G401 (cell line): Measurements from ENCODE around the gene TMEM145. TPM values are rescaled to one million over a fixed set of nuclear protein-coding genes. Genes with fewer than 3 reads are reported as not detected.
"Not testable (repeated sequence)": the region's sequence is repeated elsewhere in the genome, so short reads cannot be mapped to it uniquely, and the experiment has no call there.

Experiments used
- DNase-seq: peaks from one replicate; pipeline ENCODE4 v3.0.0-alpha.2; 2015; ENCODE audit warnings: low spot score
- in situ Hi-C: cut with HindIII; loops from 2 replicates; pipeline ENCODE4 v1.10.0; 2016; ENCODE audit warnings: low sequenced_read_pairs, mixed read lengths
- total RNA-seq: library from RNA; depleted of rRNA; stranded (reverse); fragments of >200 nt; shearing (Covaris generic); gene quantifications from 2 replicates; pipeline ENCODE4 v1.2.3, GENCODE V29; 2014

TMEM145 gene
- total RNA-seq, 1 experiment from 2014 or later, result not detected

- no peak for DNase-seq
- in situ Hi-C loops, result no loop called here
Measured at GRCh38 chr19:42328106-42328505, 15.0 kb downstream of the TMEM145 start.

DNA sequence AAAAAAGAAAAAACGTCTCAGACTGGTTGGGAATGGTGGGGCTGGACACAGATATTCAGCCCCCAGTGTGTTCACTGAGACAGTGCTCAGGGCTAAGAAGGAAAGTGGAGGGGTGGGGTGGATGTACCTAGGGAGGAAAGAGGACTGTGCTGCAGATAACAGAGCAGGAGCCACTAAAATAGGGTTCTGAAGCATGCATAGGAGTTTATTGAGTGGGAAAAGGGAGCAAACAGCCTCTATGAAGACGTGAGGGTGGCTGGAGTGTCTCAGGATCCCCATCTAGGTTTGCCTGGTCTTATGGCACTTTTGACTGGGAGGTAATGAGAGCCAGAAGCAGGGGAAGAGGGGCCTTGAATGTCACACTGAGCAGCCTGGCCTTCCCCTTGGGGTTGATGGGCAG is 15.7 kb downstream of the TMEM145 start:
- no peak for DNase-seq
- in situ Hi-C loops, result no loop called here

DNA sequence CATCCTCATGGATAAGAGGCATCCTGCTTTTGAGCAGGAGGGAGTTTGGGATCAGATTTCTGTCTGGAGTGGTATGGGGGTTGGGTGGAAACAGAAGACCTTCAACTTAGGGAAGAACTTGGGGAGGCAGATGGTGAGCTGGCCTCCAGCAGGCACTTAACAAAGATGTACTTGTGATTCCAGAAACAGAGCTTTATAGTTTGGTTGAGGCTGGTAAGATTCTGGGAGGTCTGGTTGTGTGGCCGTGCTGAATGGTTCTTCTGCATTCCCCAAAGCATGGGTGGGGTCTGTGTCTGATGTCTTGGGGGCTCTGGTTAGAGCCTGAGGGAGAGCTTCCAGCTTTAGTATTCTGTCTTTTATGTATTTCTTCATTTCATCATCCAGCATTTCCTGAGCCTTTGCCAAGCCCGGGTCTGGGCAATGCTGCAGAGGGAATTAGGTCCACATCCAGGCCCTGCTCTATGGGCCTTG is 17.2 kb downstream of the TMEM145 start:
- DNase-seq, result no peak
- in situ Hi-C loops, result no loop called here

GRCh38 chr19:42331333-42331732 is 18.2 kb downstream of the TMEM145 start:
- in situ Hi-C loops, DNase-seq: not testable (repeated sequence)

DNA sequence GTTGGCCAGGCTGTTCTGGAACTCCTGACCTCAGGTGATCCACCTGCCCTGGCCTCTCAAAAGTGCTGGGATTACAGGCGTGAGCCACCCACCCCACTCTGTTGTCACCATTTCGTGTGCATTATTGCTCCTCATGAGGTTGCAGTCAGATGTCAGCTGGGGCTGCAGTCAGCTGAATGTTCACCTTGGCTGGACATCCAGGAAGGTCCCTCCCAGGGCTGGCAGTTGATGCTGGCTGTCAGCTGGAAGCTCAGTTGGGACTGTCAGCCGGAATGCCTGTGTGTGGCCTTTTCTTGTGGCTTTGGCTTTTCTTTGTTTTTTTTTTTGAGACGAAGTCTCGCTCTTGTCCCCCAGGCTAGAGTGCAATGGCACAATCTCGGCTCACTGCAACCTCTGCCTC is 18.9 kb downstream of the TMEM145 start:
- DNase-seq, result peak; percentile 80
- in situ Hi-C loops, result no loop called here

DNA sequence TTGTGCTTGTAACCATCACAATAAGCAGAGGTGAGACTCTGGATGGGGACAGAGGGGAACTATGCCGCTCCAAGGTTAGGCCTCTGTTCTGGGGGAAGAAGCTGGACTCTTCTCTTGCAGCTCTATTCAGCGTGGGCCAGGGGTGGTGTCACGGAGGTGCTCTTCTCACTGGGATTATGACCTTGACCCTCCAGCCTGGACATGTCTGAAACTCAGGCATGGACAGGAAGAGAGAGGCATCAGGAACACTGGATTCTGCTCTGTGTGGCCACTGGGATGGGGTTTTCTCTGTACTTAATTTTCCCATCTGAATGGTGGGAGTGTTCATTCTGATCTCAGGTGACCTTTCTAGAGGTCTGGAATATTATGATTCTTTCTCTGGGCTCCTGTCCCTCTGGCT is 19.9 kb downstream of the TMEM145 start:
- in situ Hi-C loops, result no loop called here
- DNase-seq, result no peak

DNA sequence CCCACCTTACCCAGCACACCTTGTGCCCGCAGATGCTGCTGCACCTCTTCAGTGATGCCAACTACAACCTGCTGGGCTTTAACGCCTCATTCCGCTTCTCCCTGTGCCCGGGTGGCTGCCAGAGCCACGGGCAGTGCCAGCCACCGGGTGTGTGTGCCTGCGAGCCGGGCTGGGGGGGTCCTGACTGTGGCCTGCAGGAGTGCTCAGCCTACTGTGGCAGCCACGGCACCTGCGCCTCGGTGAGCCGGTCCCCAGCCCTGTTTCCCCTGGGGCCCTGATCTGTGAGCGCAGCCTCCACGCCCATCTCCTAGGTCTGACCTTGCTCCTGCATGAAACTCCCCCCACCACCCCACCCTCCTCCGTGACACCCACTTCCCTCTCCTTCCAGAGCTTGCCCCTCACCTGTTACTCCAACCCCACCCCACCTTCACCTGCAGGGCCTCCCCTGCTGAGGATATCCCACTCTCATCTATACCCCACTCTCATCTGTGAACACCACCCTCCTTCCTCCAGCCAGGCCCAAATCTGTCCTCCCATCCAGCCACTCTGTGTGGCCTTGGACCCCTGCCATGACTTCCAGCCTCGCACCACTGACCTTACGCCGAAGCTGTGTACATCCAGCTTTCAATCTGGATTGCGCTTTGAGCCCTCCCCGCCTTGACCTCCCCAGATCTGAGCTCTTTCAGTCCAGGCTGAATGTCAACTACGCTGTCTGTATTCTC is 21.0 kb downstream of the TMEM145 start:
- in situ Hi-C loops, result no loop called here

DNA sequence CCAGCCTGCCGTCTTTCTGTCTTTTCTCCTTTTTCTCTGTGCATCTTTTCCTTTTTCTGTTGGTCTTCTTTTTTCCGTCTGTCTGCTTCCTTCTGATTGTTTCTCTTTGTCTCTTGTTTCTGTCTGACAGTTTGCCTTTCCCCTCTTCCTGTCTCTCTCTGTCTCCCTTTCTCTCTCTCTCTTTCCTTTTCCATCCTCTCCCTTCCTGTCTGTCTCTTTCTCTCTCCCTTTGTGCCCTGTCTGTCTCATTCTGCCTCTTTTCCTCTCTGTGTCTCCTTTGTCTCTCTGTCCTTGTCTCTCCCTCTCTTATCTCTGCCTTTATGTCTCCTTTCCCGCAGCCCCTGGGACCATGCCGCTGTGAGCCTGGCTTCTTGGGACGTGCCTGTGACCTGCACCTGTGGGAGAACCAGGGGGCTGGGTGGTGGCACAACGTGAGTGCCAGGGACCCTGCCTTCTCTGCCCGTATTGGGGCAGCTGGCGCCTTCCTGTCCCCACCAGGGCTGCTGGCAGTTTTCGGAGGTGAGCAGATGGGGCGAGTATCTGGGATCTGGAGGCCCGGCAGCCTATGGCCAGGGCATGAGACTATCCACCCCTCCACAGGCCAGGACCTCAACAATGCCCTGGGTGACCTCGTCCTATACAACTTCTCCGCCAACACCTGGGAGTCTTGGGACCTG is 21.7 kb downstream of the TMEM145 start:
- peak; percentile 77 for DNase-seq
- in situ Hi-C loops, result no loop called here

More for the DNA sequence above, 21.0 kb downstream of the TMEM145 start:
- peak; percentile 63 for DNase-seq

DNA sequence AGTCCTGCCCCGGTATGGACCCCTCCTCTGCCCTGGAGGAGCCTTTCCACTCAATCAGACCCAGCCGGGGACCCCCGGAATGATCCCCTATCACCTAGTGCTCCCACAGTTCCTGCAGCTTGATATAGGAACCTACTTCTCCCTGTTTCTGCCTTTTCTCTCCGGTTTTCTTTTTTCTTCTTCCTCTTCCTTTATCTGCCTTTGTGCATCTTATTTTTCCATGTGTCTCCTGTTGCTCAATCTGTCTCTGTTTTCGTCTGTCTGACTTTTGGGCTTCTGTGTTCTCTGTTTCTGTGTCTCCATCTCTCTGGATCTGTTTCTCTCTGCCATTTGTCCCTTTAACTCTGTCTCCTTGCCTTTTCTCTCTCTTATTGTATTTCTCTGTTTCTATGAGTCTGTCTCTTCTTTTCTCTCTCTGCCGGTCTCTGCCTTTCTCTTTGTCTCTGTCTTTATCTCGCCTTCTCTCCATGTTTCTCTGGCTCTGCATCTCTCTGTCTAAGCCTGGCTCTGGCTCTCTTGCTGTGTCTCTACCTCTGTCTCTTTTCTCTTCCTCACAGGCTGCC is 22.3 kb downstream of the TMEM145 start:
- in situ Hi-C loops, result no loop called here
- no peak for DNase-seq

DNA sequence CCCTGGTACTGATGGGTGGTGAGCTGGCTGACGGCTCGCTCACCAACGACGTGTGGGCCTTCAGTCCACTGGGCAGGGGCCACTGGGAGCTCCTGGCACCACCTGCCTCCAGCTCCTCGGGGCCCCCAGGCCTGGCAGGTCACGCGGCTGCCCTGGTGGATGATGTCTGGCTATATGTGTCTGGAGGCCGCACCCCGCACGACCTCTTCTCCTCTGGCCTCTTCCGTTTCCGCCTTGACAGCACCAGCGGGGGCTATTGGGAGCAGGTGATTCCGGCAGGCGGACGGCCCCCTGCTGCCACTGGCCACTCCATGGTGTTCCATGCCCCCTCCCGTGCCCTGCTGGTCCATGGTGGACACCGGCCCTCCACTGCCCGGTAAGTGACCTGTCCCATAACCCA is 22.9 kb downstream of the TMEM145 start:
- DNase-seq, result no peak
- in situ Hi-C loops, result no loop called here

- in situ Hi-C loops, DNase-seq: not testable (repeated sequence)
Measured at GRCh38 chr19:42339126-42339860, 26.2 kb downstream of the TMEM145 start.

GRCh38 chr19:42339922-42340321 is 26.8 kb downstream of the TMEM145 start:
- DNase-seq, in situ Hi-C loops: not testable (repeated sequence)

GRCh38 chr19:42343344-42344110 is 30.4 kb downstream of the TMEM145 start:
- in situ Hi-C loops, result no loop called here
- no peak for DNase-seq

DNA sequence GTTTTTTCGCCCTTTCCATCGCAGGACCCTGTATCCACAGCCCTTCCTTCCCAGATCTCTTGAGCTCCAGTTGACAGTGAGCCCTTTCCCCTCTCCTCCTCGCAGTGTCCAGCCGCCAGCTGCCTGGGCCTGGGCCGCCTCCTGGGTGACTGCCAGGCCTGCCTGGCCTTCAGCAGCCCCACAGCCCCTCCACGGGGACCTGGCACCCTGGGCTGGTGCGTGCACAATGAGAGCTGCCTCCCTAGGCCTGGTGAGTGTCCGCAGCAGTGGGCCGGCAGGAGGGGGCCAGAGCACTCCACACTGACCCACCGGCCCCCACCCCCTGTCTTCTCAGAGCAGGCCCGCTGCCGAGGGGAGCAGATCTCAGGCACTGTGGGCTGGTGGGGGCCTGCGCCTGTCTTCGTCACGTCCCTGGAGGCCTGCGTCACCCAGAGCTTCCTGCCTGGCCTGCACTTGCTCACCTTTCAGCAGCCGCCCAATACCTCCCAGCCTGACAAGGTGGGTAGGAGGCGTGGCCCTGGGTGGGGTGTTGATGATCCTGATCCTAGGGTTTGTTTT is 31.3 kb downstream of the TMEM145 start:
- in situ Hi-C loops, result no loop called here
- DNase-seq, result no peak

- in situ Hi-C loops, result no loop called here
- no peak for DNase-seq
Measured at GRCh38 chr19:42345191-42345812, 32.2 kb downstream of the TMEM145 start.

DNA sequence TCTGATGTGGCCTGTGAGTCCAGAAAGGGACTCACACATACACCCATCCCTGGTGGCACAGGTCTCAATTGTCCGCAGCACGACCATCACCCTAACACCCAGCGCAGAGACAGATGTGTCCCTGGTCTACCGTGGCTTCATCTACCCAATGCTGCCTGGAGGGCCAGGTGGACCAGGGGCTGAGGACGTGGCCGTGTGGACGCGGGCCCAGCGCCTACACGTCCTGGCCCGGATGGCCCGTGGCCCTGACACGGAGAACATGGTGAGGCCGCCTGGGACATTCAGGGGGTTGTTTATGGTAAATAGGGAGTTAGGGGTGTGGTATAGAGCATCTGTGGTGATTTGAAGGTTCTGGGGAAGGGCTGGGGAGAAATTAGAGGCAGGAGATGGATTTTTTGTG is 35.1 kb downstream of the TMEM145 start:
- no peak for DNase-seq
- in situ Hi-C loops, result no loop called here

- DNase-seq, result no peak
- in situ Hi-C loops, result no loop called here
Measured at GRCh38 chr19:42349378-42350107, 36.4 kb downstream of the TMEM145 start.

DNA sequence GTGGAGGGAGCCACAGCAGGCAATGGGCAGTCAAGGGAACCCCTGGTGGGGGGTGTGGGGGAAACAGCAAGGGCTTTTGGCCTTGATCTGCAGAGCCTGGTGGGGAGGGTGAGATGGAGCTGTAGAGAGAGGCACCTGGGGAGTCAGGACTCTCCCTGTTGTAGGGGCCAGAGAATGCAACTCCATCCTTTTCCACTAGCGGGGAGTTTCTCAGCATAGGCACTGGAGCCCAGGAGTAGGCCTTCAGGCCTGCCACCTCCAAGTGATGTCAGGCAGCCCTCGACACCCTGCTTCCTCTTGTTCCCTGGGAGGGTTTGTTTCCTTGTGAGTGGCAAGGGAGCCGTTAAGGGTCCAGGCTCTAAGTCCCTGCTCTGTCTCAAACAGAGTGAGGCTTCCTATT is 37.3 kb downstream of the TMEM145 start:
- DNase-seq, result no peak
- in situ Hi-C loops, result no loop called here
